HEK293T (cell line): ENCODE data around the gene ZIC2.

Experiments
- BHLHE40 ChIP-seq: fragments of 450-650 bp; IDR thresholded peaks from 2 replicates; pipeline ENCODE4 v1.6.1; 2016; ENCODE audit warnings: mild to moderate bottlenecking, moderate library complexity, borderline replicate concordance
- SP1 ChIP-seq: fragments of 450-650 bp; IDR thresholded peaks from 2 replicates; pipeline ENCODE4 v1.6.1; 2017

DNA sequence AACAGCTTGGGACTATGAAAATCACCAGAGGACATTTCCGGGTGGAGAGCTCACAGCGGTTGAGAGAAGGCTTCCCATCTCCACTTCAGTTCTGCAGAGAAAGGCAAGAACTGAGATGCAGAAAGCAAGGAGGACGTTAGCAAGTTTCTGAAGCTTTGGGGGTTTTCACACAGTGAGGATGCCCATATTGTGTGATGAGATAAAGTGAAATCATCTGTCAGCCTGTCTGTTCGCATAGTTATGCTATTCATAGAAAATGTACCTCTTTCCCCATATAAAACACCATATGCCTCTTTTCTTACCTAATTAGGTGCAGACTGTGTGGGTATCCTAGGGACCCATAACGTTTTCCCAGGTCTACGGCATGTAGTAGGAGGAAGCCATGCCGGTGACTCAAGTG is 37.5 kb upstream of the ZIC2 start:
- TF ChIP-seq SP1 (no peak), BHLHE40 (no peak)
